Measurements from ENCODE around the gene ARFRP1.

DNA sequence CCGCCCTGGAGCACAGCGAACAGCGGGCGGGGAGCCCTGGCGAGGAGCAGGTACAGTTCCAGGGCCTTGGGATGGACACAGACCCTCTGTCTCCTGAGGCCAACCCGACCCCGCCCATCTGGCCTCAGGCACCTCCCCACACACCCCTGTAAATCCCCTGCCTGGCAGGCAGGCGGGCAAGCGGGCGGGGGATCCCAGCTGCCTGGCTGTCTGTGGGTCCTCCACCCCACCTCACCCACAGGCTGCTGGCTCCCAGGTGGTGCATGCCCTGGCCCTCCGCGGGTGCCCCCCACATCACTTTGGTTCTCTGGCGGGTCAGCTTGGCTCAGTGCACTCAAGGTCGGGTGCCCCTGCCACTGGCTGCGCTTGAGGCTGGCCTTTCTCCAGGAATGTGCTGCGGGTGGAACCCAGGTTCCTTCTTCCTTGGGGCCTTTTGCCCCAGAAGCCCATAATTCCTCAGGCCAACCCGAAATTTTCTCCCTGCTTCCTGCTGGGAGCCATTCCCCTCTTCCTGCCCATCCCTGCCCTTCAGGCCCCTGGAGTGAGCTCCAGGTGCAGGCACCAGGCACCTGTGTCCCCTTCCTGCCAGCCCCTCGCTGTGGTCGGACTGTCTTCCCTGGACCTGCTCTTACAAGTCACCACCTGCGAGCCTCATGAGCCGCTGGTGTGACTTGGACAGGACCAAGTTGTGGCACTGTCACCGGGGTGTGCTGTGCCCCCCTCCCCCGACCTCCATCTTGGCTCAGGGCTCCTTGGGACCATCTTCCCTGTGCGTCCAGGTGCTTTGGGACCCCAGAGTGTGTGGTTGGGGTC, 16.7 kb downstream of the ARFRP1 start:
- TF ChIP-seq TAF1 (IDR thresholded peaks at IDR 0.05; ENCODE audit: borderline replicate concordance, low read depth, low read length) (no peak), POLR2AphosphoS5 (IDR thresholded peaks at IDR 0.05; ENCODE audit: low read depth, low read length) (no peak)

All from GM12892 (cell line).